ENCODE results near the gene MORN1.

The MORN1 gene

DNA sequence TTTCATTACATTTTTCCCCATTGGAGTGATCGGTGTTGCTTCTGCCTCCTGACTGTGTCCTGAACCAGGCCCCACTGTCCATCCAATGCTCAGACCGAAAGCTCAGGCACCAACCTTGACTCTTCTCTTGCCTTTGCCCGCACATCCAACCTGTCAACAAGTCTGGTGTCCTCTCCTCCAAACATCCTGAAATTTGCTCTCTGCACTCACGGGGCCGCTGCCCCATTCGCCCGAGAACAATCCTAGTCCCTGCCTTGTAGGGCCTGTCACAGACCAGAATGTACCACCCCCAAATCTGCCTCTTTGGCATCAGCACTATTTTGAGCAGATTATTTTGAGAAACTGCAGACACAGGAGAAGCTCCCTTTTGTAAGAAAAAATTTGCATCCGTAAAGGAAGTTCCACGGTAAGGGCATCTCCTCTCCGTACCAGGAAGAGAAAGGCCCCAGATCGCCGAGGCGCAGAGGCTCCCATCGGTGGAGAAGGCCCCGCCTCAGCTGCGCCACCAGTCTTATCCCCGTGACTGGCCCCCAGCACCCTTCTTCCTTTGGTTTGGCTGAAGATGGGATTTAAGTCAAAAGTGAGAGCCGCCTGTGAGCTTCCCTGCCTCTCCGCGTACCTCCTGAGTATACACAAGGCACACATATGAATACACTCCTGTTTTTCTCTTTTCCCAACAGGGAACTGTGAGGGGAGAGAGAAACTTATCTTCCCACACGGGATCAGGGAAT is 7.1 kb downstream of the MORN1 start:
- DNase-seq, result no peak

DNA sequence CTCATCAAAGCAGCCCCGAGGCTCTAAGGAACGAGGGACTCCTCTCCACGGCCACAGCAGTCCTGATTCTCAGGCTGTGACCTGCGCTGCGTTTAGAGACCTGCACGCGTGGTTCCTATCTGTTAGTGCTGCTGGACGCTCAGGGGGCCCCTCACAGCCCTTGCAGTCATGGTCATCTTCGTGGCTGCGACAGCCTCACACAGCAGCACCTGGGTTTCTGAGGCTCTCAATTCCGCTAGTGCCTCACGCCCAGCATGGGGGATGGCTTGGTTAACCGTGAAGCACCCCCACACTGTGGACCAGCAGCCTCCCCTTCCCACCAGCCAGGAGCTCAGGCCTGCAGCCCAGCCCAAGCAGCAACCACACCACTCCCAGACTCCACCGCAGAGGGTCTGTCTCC is 7.8 kb downstream of the MORN1 start:
- no peak for DNase-seq

DNA sequence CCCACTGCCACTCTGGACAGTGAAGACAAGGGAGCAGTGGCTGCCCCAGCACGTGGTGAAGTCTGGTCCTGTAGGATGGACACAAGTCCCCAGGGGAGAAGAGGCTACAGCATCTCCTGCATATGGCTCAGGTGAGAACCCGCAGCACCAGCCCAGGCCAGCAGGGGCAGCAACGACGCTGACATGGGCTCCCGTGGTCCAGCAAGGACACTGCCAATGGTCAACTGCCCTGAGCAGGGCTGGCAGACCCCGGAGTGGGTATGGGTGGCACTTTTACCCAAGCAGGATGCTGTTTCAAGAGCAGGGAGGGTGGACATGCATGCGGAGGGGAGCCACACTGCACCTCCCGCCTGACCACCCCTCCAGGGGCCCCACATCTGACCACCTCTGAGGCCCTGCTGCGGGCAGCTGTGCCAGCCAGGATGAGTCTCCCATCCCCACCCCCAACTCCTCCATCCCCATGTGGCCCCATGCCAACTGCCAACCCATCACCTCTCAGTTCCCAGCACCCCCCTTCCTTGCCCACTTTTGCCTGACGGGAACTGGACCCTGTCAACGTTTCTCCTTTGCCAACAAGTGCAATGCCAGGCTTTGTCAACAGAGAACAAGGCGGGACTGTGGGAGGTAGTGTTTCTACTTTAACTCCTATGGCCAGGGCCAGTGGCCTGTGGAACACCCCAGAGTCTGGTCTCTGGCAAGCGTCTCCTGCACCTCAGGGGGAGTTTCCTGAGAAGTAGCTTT is 8.6 kb downstream of the MORN1 start:
- DNase-seq, result no peak

DNA sequence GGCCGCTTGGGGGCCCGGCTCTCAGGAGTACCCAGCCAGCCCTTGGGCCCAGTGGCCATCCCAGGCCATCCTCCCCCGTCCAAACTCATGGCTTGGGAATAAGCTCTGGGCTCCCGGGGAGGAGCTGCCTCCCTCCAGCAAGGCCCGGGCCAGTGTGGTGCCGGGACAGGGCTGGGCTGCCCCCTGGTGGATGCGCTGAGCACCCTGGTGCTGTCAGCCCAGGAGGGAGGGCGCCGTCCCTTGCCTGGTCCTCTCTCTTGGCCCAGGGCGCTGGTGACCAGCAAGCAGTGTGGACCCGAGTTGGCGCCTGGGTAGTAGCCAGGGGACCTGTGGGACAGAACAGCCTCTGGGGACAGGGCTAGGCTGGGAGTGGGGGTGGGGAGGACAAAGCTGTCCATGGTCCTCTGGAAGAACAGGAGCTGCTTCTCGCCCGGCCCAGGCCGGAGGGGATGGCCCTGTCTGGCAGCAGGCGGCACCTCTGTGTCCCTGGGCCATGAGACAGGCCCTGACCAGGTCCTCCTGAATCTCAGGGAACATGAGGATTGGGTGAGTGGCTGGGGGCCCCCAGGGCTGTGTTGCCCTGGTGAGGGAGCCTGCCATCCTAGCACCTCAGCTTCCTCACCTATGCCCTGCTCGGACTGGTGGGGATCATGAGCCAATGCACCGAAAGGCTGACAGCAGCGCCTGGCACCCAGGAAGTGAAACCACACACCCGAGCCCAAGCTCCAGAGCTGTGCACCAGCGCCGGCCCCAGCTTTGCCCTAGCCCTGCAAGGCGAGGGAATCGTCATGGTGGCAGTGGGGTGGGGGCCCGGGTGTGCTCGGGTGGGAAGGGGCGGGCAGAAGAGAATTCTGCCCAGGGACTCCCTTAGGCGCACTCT is 9.4 kb downstream of the MORN1 start:
- DNase-seq, result no peak

DNA sequence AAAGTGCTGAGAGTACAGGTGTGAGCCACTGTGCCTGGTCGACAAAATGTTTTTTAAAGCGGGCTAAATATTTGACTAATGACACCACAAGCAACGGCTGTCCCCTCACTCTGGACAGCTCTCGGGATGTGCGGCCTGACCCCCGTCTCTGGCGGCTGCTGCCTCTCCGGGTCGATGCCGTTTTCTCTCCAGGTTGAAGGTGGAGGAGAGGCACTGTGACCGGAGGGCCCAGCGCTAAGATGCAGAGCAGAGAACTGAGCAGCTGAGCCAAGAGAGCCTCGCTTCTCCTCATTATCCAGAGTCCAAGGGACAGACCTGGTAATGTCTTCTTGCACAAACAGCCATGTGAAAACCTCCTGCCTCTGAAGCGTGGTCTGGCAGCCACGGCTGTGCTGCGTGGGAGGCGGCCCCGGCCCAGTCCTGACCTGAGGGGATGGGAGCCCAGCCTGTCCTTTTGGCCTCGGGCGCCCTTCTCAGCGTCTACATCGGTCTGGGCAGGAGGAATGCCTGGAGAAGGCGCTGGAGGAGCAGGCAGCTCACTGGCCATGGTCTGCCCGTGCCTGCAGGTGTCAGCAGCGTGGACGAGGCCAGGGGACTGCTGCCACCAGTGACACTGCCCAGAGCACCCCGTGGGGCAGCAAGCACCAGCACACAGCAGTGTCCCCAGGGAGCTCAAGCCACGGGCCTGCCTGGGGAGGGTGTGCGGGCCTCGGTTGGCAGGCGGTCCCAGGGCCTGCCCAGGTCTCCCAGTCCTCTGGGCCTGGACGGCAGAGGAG is 10.3 kb downstream of the MORN1 start:
- DNase-seq, result no peak

DNA sequence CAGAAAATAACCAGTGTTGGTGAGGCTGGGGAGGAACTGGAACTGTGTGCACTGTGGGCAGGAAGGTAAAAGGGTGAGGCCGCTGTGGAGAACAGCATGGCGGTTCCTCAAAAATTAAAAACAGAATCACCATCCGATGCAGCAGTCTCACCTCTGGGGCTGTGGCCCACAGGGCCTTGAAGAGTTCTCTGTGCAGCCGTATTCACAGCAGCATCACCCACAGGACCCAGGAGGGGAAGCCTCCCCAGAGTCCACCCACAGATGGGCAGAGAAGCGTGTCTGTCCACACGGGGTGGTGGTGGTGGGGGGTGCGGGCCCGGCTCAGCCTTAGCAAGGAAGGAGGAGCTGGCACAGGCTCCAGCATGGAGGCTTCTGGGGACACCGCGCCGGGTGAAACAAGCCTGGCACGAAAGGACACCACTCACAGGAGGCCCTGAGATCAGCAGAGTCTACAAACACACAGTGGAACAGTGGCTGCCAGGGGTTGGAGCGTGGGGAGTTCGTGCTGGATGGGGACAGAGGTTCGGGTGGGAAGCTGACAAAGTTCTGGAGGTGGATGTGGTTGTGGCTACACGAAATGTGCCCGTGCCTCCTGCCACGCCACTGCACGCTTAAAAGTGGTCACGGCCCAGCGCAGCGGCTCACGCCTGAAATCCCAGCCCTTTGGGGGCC is 11.5 kb downstream of the MORN1 start:
- DNase-seq, result no peak

DNA sequence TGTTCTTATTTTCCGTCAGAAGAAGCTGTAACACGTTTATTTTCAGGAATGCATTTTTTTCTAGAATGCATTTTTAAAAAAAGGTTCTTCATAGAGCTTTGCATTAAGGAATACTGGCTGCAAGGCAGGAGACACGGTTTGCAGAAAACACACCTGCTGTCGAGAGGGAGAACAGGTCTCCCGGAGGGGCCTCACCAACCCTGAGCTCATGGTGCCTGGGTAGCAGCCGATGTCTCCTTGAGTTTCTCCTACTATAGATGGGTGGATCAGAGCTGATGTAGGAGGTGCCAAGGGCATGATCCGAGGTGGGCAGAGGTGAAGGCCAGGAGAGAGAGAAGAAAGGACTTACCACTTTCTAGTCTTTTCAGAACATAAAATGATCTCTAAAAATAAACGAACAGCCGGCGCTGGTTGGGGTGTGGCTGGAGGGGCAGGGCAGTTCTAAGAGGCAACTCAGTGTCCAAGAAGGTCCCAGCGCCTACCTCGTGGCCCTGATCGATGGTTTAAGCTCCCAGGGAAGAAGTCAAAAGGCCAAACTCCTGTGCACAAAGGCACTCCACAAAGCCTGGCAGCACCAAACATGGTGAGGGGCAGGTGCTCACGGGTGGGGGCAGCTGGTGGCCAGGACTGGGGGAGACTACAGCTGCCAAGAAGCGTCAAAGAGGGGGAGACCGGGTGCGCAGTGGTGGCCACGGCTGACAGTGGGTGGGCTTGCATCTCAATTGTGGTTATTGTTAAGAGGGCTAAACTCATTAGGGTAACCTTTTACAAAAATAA is 12.2 kb downstream of the MORN1 start:
- DNase-seq, result no peak

DNA sequence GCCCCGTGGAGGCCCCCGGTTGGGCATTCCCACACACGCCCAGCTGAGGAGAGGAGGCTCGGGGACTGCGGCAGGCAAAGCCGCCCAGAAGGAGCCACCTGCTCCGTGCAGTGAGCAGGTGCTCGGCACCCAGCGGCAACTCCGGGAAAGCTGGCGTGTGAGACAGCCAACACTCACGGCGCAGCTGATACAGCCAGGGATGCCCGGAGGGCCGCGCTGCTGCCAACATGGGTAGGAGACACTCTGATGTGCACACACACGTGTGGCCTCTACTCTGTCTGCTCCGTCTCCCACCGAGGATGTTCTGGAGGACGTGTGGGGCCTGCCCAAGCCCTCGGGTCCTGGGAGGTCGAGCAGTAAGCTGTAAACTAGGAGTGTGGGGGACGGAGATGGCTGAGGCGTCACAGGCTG is 12.9 kb downstream of the MORN1 start:
- no peak for DNase-seq

DNA sequence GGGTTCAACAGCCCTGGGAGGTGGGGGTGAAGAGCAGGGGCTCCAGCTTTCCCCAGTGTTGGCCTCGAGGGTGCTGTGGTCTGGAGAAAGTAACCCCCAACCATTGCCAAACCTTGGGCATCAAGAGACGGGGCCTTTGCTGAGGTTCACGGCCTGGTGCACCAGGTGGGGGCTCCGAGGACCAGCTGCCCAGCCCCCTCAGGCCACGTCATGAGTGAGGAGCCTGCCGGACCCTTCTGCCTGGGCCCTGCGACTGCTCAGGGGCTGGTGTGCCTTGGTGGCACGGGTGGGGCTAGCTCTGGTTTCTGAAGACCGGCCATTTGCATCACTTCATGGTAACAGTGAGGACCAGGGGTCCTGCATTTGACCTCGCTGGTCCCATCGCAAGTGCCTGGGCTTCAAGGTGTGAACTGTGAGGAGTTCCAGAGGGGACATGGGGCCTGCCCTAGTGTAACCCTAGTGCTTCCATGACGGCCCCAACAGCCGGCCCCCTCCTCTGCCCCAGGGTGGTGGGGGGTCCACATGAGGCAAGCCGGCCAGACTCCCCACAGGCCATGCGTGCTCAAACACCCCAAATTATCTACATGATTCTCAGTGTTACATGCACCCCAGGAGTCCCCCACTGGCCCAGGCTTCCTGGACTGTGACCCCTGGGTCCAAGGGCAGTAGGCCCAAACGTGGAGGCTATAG is 13.5 kb downstream of the MORN1 start:
- no peak for DNase-seq

DNA sequence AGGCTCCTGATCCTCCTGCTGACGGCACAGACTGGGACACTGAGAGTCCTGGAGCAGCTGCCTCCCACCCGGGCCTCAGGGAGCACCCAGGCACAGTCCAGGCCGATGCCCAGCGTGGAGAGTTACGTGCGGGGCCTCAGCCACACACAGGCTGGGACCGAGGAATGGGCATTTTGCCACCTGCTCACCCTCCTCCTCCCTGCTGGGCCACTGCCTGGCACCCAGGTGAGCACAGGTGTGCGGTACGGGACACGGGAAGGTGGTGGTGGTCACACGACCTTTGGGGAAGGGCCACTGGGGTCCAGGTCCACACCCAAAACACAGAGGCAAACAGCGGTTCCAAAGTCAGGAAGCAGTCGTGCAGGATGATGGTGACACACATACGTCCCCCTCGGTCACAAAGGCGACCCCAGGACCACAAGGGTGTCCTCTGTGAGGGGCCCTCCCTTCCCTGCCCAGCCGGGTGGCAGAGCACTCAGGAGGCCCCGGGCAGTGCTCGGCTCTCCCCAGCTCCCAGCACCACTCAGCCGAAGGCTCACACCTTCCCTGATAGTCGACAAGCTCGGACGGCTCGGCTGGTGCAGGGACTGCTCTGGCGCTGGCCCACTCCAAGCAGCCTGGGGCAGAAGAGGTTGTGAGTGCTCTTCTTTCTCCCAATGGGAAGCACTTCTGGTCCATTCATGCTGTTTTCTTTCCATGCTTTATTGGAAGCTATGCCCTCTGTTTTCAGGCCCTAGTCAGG is 14.3 kb downstream of the MORN1 start:
- DNase-seq, result no peak

DNA sequence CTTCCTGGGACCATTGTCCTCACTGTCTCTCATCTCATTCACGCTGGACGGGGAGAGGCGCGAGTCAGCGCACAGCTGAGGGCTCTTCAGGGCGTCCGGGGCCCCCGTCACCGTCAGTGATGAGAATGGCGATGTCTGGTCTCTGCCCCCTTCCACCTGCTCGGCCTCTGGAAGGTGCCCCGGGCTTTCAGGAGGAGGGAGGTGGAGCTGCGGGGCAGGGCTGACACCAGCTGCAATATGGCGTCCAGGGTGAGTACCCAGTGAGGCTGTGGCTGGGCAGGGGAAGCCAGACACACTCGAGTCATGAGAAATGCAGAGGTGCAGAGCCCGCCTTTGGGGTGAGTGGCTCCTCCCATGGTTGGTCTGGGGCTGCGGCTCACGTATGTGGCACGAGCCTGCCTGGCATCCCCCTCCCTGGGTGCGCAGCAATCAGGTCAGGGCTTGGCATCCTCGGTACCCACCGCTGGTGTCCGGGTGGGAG is 15.1 kb downstream of the MORN1 start:
- no peak for DNase-seq

DNA sequence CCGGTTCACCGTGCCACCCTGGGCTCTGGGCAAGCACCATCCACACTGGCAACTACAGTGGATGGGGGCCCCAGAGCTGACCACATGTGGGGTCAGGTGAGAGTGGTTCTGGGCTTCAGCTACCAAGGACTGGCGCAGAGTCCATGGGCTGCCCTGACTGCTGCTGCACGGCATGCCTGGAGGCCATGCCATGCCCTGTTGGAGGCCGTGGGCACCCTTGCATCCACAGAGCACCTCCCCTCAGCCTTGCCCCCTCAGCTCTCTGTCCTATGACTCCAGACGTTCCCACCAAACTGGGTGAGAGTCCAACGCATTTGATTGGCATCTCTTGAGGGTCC is 15.5 kb downstream of the MORN1 start:
- no peak for DNase-seq

DNA sequence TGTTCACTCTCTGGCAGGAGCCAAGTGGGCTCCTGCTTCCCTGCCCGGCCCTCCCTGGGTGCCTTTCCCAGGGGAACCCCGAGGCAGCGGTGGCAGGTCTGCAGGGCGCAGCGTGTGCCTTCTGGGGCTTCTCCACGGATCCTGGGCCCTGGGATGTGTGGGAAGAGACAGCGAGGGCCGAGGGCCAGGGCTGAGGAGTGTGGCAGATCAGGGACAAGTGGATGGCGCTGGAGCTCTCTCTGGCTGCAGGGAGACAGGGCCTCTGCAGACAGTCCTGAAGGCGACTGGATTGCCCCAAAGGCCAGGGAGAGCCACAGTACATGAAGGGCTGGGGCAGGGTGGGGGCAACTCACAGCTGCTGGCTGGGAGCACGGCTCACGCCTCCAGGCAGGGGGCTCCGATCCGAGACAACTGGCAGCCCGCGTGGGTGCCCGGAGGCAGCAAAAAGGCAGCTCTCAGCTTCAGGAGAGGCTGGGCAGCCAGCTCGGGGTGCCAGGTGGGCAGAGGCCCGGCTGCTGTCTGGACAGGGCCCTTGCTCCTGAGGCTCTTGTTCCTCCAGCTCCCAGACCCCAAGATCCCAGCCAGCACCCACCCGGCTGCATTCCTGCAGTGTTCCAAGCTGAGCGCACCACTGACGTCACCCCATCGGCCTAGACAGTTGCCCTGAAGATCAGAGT is 16.0 kb downstream of the MORN1 start:
- no peak for DNase-seq

DNA sequence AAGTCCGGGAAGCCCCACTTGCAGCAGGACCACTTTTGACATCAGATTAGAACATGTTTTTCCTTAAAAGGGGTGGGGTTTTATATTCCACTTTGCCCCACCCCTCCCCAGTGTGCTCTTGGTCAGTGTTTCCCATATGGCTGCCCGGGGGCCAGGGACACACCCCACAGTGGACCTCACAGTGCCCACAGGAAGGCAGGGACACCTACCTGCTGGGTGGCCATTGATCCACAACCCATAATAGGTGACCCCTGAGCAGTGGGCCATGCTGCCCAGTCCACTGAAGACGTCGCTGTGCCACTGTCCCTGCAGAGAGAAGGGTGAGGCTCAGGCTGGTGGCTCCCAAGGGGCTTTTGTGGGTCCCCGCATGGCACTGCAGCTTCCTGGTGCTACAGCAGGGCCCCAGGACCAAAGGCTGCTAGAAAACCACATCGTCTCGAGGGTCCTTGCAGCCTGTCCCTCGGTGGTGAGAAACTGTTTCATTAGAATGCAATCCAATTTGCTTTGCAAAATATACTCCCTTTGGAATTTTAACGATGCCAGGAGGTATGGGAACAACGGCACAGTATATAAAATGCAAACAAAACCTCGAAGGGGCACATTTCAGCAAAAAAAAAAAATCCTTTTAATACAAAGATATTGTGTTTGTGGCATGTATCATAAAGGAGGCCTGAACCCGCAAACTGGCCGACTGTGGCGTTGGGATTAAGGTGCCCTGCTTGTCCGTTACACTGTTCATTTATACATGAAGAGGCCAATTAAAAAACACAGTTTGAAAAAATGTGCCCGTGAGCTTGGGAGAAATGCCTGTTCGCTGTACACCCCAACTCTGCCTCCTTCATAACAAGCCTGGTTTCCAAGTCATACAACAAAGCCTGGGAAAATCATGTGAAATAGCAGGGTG is 16.9 kb downstream of the MORN1 start:
- DNase-seq, result no peak

DNA sequence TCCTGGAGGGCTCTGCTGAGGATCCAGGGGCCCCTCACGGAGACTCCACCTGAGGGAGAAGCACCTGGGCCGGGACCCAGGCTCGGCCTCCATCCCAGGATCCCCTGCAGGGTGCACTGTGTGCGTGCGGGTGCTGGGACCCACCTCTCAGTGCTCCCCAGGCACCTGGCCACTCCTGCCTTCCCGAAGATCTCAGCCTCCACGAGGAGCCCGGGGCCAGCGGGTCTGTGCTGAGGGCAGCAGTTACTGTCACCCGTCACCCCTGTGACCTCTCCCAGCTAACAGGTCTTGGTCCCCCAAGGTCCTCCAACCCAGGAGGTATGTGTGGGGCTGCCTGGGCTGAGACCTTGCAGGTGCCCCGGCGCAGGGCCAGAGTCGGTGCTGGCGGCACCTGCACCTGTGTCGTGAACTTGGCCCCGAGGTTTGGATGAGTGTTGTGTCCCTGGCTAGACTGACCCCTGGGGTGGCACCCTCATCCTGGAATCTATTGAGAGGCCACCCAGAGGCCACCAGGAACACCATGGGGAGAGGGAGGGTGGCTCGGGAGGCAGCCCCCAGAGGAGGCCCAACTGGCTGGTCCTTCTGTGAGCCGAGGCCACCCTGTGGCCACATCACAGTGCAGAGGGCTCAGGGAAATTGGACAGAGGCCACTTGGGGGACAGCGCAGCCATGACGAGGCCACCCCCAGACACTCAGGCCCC is 17.7 kb downstream of the MORN1 start:
- no peak for DNase-seq

DNA sequence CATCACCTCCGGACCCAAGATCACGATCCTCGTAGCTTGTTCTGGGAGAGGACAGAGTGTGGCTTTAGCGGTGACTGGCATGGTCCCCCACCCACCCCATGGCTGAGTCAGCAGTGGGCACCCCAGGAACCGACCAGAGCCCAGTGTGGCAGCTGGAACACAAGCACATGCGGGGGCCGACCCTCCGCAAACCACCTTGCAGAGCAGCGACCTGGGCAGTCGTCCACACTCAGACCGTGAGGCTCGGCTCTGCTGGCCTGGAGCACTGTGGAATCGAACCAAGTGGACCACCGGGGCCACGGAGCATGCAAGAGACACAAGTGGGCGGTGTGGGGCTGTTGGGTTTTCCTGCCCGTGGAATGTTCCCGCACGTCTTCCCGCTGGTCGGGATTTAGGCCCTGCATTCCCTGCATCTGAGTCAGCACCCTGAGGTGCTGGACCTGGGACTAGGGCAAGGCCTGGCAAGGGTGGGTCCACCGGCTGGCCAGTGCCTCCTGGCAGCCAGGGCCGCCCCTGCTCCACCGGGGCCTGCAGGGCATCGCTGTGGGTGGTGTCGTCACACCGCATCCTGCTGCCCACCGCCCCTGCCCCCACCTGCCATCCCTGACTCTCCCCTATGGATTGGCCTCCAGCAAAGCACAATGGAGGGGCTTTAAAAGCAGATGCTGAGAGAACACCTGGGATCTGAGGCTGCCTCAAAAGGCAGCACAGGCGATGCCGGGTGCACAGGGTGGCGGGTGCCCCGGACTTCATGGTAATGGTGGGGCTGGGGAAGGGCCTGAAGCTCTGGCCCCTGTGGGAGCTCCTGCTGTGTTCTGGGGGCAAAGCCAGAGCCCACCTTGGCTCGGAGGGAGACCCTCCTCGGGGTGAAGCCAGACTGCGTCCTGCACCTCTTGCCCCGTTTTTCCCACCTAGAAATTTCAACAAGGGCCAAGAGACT is 18.5 kb downstream of the MORN1 start:
- DNase-seq, result no peak
